Peyer's patch (tissue), 4 donors: ENCODE data around the gene GPC3. TPM values are rescaled to one million over a fixed set of nuclear protein-coding genes. Genes with fewer than 3 reads are reported as not detected.

Experiments used
- DNase-seq, 3 donors: peaks; one replicate each; pipeline ENCODE4 v3.0.0-alpha.2; 2017 to 2019
- H3K27ac ChIP-seq, 4 donors: fragments of 200-600 bp; sonication (generic); one replicate each; pipeline ENCODE4 v1.5.1; 2016 to 2019
- H3K27me3 ChIP-seq, 2 donors: fragments of 200-600 bp; sonication (generic); one replicate each; pipeline ENCODE4 v1.5.1; 2019
- H3K36me3 ChIP-seq, 3 donors: fragments of 200-600 bp; sonication (generic); one replicate each; pipeline ENCODE4 v1.5.1; 2016 to 2019
- H3K4me1 ChIP-seq, 4 donors: fragments of 200-600 bp; sonication (generic); one replicate each; pipeline ENCODE4 v1.5.1; 2016 to 2019
- H3K4me3 ChIP-seq, 4 donors: fragments of 200-600 bp; sonication (generic); 1 replicate in 3 of 4; 2 replicates in 1 of 4; pipeline ENCODE4 v1.5.1; 2016 to 2019; ENCODE audit warnings: mild to moderate bottlenecking in 1 of 4
- H3K9me3 ChIP-seq, 4 donors: fragments of 200-600 bp; sonication (generic); one replicate each; pipeline ENCODE4 v1.5.1; 2016 to 2019; ENCODE audit warnings: mild to moderate bottlenecking in 1 of 4
- POLR2A ChIP-seq, 2 donors: fragments of 450-650 bp; IDR thresholded peaks; one replicate each; pipeline ENCODE4 v1.5.1; 2017; ENCODE audit warnings: antibody characterized with exemption in 2 of 2, mild to moderate bottlenecking in 2 of 2, moderate library complexity in 2 of 2
- total RNA-seq, 4 donors: library from RNA; depleted of rRNA; stranded (reverse); fragments of >200 nt; gene quantifications; one replicate each; pipeline ENCODE4 v1.1.0, GENCODE V29; 2016
- TF ChIP-seq, protein P1 (sequence below), 6 experiments: fragments of 450-650 bp in 4 of 6; fragments of 200-600 bp in 2 of 6; sonication (generic) in 1 of 6; IDR thresholded peaks; one replicate each; pipeline ENCODE4 v1.5.1; 2017 to 2019; ENCODE audit warnings: antibody characterized with exemption in 6 of 6, mild to moderate bottlenecking in 3 of 6, moderate library complexity in 1 of 6

Gene GPC3
- total RNA-seq, 4 donors from 2014 or later, result 1.1 to 7.2 (median 5.8) TPM

DNA sequence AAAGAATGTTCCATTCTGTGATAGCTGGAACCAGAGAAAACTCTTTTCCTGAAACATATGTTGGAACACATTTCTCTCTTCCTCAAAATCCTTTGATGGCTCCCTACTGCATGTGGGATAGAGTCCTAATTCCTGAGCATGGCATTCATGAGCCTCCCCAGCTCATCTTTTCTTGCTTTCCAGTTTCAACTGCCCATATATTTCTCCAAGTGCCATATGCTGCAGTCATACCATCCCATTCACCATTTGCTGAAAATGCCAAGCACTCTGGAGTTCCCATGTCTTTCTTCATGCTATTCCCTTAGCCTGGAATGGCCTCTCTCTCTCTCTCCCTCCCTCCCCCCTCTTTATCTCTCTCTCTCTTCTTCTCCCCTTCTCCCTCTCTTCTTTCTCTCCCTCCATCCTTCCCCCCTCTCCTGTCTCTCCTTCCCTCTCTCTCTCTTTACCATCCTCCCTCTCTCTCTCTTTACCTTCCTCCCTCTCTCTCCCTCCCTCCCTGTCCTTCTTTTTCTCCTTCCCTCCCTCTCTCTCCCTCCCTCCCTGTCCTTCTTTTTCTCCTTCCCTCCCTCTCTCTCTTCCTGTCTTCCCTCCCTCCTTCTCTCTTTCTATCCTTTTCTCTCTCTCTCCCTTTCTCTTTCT lies 436.0 kb downstream of the GPC3 start:
- Histone ChIP-seq H3K4me1 (no peaks in the 10 kb centered on the region), H3K36me3 (no peaks in the 10 kb centered on the region), H3K27me3 (no peaks in the 10 kb centered on the region), H3K27ac (no peak overlapping the region), H3K9me3 (no peaks in the 10 kb centered on the region), H3K4me3 (no peak overlapping the region)
- DNase-seq, result no peak
- TF ChIP-seq, protein P1, sequence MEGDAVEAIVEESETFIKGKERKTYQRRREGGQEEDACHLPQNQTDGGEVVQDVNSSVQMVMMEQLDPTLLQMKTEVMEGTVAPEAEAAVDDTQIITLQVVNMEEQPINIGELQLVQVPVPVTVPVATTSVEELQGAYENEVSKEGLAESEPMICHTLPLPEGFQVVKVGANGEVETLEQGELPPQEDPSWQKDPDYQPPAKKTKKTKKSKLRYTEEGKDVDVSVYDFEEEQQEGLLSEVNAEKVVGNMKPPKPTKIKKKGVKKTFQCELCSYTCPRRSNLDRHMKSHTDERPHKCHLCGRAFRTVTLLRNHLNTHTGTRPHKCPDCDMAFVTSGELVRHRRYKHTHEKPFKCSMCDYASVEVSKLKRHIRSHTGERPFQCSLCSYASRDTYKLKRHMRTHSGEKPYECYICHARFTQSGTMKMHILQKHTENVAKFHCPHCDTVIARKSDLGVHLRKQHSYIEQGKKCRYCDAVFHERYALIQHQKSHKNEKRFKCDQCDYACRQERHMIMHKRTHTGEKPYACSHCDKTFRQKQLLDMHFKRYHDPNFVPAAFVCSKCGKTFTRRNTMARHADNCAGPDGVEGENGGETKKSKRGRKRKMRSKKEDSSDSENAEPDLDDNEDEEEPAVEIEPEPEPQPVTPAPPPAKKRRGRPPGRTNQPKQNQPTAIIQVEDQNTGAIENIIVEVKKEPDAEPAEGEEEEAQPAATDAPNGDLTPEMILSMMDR (IDR thresholded peaks at IDR 0.05), result no peak
- no peak for TF ChIP-seq POLR2A (IDR thresholded peaks at IDR 0.05)

DNA sequence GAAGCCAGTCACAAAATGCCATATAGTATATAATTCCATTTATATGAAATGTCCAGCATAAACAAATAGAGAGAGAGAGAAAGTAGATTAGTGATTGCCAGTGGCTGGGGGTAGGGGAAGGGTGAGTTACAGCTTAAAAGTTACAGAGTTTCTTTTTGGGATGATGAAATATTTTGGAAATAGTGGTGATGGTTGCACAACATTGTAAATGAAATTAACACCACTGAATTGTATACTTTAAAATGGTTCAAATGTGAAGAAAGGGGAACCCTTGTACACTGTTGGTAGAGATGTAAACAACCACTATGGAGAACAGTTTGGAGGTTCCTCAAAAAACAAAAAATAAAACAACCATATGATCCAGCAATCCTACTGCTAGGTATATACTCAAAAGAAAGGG lies 439.0 kb downstream of the GPC3 start:
- H3K4me3 ChIP-seq, result no peak overlapping the region
- H3K27ac ChIP-seq, result no peak overlapping the region
- no peak for TF ChIP-seq POLR2A (IDR thresholded peaks at IDR 0.05)
- TF ChIP-seq, protein P1 (IDR thresholded peaks at IDR 0.05), result no peak
- H3K36me3 ChIP-seq, result no peaks in the 10 kb centered on the region
- no peak for DNase-seq
- no peaks in the 10 kb centered on the region for H3K27me3 ChIP-seq
- H3K9me3 ChIP-seq, result no peaks in the 10 kb centered on the region
- H3K4me1 ChIP-seq, result no peaks in the 10 kb centered on the region

DNA sequence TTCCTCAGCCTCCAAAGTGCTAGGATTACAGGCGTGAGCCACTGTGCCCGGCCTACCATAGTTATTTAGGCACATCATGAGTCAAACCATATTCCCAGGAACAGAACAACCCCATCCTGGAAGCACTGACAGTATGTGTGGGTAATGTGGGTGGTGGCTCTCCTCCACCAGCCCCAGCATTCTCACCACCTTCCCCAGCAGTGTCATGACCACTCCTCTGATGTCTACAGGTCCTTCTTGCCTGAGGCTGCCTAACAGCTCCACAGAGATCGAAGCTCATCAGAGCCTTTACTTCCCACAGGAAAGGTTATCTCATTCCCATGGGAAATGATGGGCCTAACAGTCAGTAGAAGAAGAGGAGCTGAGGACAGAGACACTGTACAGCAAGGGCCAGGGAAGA lies 440.6 kb downstream of the GPC3 start:
- no peaks in the 10 kb centered on the region for H3K36me3 ChIP-seq
- H3K4me1 ChIP-seq, result no peaks in the 10 kb centered on the region
- no peak for DNase-seq
- H3K27me3 ChIP-seq, result no peaks in the 10 kb centered on the region
- TF ChIP-seq POLR2A (IDR thresholded peaks at IDR 0.05), result no peak
- TF ChIP-seq, protein P1 (IDR thresholded peaks at IDR 0.05), result no peak
- no peaks in the 10 kb centered on the region for H3K9me3 ChIP-seq
- H3K27ac ChIP-seq, result no peak overlapping the region
- H3K4me3 ChIP-seq, result no peak overlapping the region

DNA sequence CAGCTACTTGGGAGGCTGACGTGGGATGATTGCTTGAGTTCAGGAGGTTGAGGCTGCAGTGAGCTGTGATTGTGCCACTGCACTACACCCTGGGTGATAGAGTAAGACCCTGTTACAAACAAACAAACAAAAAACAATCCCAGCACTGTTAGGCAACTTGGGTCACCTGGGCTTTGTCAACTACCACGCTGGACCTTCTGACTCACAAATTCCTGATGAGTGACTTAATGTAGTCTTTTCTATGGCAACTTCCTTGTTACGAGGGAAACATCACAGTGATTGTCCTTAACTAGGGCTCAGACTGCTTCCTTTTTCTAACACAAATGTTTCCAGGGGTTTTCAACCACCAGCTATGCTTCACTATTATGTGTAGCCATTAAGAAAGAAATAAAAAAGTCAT lies 441.3 kb downstream of the GPC3 start:
- Histone ChIP-seq H3K4me1 (no peaks in the 10 kb centered on the region), H3K27ac (no peak overlapping the region), H3K27me3 (no peaks in the 10 kb centered on the region), H3K9me3 (no peaks in the 10 kb centered on the region), H3K36me3 (no peaks in the 10 kb centered on the region), H3K4me3 (no peak overlapping the region)
- TF ChIP-seq POLR2A (IDR thresholded peaks at IDR 0.05), result no peak
- TF ChIP-seq, protein P1 (IDR thresholded peaks at IDR 0.05), result no peak
- no peak for DNase-seq

DNA sequence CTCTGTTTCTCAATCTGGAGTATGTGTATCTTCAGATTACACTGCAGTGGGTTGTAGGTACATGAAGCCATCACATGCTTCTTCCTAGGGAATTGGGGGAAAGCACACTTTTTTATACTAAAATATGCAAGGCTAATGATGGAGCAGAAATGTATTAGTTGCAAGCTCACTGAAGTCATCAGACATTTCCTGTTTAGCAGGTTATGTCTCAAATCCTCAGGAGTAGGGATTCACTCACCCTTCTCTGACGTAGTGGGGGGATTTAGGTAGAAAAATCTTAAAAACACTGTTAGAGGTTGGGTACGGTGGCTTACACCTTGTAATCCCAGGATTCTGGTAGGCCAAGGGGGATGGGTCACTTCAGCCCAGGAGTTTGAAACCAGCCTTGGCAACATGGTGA lies 441.7 kb downstream of the GPC3 start:
- H3K27me3 ChIP-seq, result no peaks in the 10 kb centered on the region
- no peaks in the 10 kb centered on the region for H3K9me3 ChIP-seq
- H3K4me3 ChIP-seq, result no peak overlapping the region
- DNase-seq, result no peak
- no peak for TF ChIP-seq POLR2A (IDR thresholded peaks at IDR 0.05)
- TF ChIP-seq, protein P1 (IDR thresholded peaks at IDR 0.05), result no peak
- H3K27ac ChIP-seq, result no peak overlapping the region
- no peaks in the 10 kb centered on the region for H3K4me1 ChIP-seq
- H3K36me3 ChIP-seq, result no peaks in the 10 kb centered on the region

DNA sequence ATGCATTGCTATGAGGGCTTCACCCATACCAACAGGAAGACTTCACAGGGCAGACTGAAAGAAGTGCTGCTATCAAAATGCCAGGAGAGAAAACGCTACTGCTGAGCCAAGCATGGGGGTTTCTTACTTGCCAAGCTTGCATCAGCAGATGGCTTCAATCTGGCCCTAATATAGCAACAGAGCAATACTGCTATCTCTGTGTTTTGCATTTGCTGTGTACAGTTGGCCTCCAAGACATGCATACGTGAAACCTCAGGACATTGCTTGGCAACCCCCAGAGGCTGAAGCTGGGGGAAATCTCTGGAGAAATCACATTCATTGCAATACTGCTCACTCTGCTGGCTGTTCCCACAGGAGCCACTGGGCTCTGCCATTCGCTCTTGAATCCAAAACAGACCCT lies 442.9 kb downstream of the GPC3 start:
- no peak for DNase-seq
- Histone ChIP-seq H3K4me3 (no peak overlapping the region), H3K27me3 (no peaks in the 10 kb centered on the region), H3K9me3 (no peaks in the 10 kb centered on the region), H3K4me1 (no peaks in the 10 kb centered on the region), H3K27ac (no peak overlapping the region), H3K36me3 (no peaks in the 10 kb centered on the region)
- no peak for TF ChIP-seq POLR2A (IDR thresholded peaks at IDR 0.05)
- TF ChIP-seq, protein P1 (IDR thresholded peaks at IDR 0.05), result no peak
